HepG2 (cell line): ENCODE measurements around the gene CFAP46. TPM values are rescaled to one million over a fixed set of nuclear protein-coding genes. Genes with fewer than 3 reads are reported as not detected.

Experiments
- ATAC-seq: fragments of 200-7000 bp; cut with Tn5 transposase; 3 replicates; pipeline ENCODE4 v1.9.1; 2020; ENCODE audit warnings: mild to moderate bottlenecking, moderate library complexity
- BruUV-seq: library from RNA; stranded (reverse); fragments of 400-500 nt; replicated peaks from 2 replicates; lab custom pipeline; 2021; lab: Mats Ljungman, UMichigan
- CTCF ChIA-PET: fragments of 300-600 bp; formaldehyde crosslinking; extraction: SDS; loops from one replicate; lab custom pipeline; 2021; ENCODE audit warnings: low total read pairs, inconsistent platforms, low intra/inter-chr PET ratio; lab: Yijun Ruan, JAX
- POLR2A ChIA-PET: fragments of 350-600 bp; sonication (Branson Sonifier 250); formaldehyde crosslinking; loops from one replicate; lab custom pipeline; 2020; ENCODE audit warnings: antibody characterized with exemption, inconsistent platforms; lab: Yijun Ruan, JAX
- DNase-seq: peaks from one replicate; pipeline ENCODE4 v3.0.0-alpha.2; 2015; ENCODE audit warnings: low spot score
- FAIRE-seq: peaks from 3 replicates; lab custom pipeline; 2011; peaks lifted over from hg19 to GRCh38; lab: Jason Lieb, UNC
- H2AFZ ChIP-seq: one replicate; pipeline ENCODE4 v1.6.1; 2011; ENCODE audit warnings: low read length, inconsistent platforms
- H3K27ac ChIP-seq: fragments of 300-600 bp; 3 replicates; pipeline ENCODE4 v1.8.0; 2011; ENCODE audit warnings: mixed run types, mild to moderate bottlenecking, mixed read lengths, low read length, inconsistent platforms; ENCODE audit not compliant: insufficient read depth; ENCODE audit errors: extremely low read length
- H3K27me3 ChIP-seq, 2 experiments: fragments of 200-600 bp in 1 of 2; 2 replicates in 1 of 2; 3 replicates in 1 of 2; pipeline versions ENCODE4 v1.6.0 to v1.8.0; 2011; ENCODE audit warnings: low read length in 2 of 2, mild to moderate bottlenecking in 2 of 2, moderate library complexity in 2 of 2, inconsistent platforms in 1 of 2; ENCODE audit not compliant: insufficient read depth in 2 of 2, control insufficient read depth in 1 of 2
- H3K36me3 ChIP-seq, 2 experiments: fragments of 200-600 bp in 1 of 2; replicated peaks in 1 of 2; 2 replicates in 1 of 2; 3 replicates in 1 of 2; pipeline versions ENCODE4 v1.5.1 to v1.8.0; 2011; ENCODE audit warnings: low read length in 2 of 2, inconsistent platforms in 1 of 2; ENCODE audit not compliant: insufficient read depth in 2 of 2, control insufficient read depth in 1 of 2
- H3K4me1 ChIP-seq: 2 replicates; pipeline ENCODE4 v1.5.1; 2012; ENCODE audit warnings: low read length, inconsistent platforms; ENCODE audit not compliant: insufficient read depth
- H3K4me2 ChIP-seq: 2 replicates; pipeline ENCODE4 v1.6.0; 2011; ENCODE audit warnings: low read depth, low read length, inconsistent platforms
- H3K4me3 ChIP-seq, 3 experiments: fragments of 200-600 bp in 1 of 3; sonication (generic), shearing (Covaris generic) in 1 of 3; replicated peaks in 1 of 3; 2 replicates each; pipeline ENCODE4 v1.5.1; 2011 to 2016; ENCODE audit warnings: low read length in 3 of 3, inconsistent platforms in 2 of 3, low read depth in 2 of 3, mild to moderate bottlenecking in 2 of 3, control low read depth in 1 of 3, mixed read lengths in 1 of 3; ENCODE audit not compliant: insufficient read depth in 1 of 3
- H3K79me2 ChIP-seq: one replicate; pipeline ENCODE4 v1.6.1; 2011; ENCODE audit warnings: low read length, inconsistent platforms; ENCODE audit not compliant: insufficient read depth
- H3K9ac ChIP-seq: 2 replicates; pipeline ENCODE4 v1.6.0; 2011; ENCODE audit warnings: mild to moderate bottlenecking, low read depth, low read length, inconsistent platforms; ENCODE audit not compliant: insufficient read depth
- H3K9me3 ChIP-seq: 2 replicates; pipeline ENCODE4 v1.5.1; 2012; ENCODE audit warnings: mild to moderate bottlenecking, low read length
- H4K20me1 ChIP-seq: 2 replicates; pipeline ENCODE4 v1.6.0; 2011; ENCODE audit warnings: inconsistent platforms, mild to moderate bottlenecking, low read length, moderate library complexity; ENCODE audit not compliant: insufficient read depth
- ARID5B ChIP-seq: IDR thresholded peaks from 2 replicates; pipeline ENCODE4 v1.4.0; 2020; ENCODE audit warnings: mild to moderate bottlenecking, missing genetic modification reagents
- ASH2L ChIP-seq: fragments of 300-600, 200-600 bp; sonication (generic); IDR thresholded peaks from 2 replicates; pipeline ENCODE4 v1.7.0; 2017; ENCODE audit warnings: low read depth, mild to moderate bottlenecking, moderate library complexity, mixed read lengths, low read length; ENCODE audit not compliant: insufficient read length
- GABPA ChIP-seq, 2 experiments: IDR thresholded peaks; 2 replicates each; pipeline ENCODE4 v1.6.1; 2011 to 2016; ENCODE audit warnings: low read depth in 2 of 2, low read length in 1 of 2, missing biosample characterization in 1 of 2, missing genetic modification characterization in 1 of 2
- IKZF4 ChIP-seq: sonication (generic); formaldehyde crosslinking; IDR thresholded peaks from 2 replicates; pipeline ENCODE4 v1.5.1; 2020; ENCODE audit warnings: borderline replicate concordance, mild to moderate bottlenecking, low read depth, missing genetic modification reagents; ENCODE audit errors: not compliant biosample characterization
- MBD4 ChIP-seq: IDR thresholded peaks from 2 replicates; pipeline ENCODE4 v1.6.1; 2012; ENCODE audit warnings: low read length, inconsistent platforms, borderline replicate concordance
- NFE2 ChIP-seq: sonication (generic); formaldehyde crosslinking; IDR thresholded peaks from 2 replicates; pipeline ENCODE4 v1.4.0; 2020; ENCODE audit warnings: missing genetic modification reagents
- NR2F6 ChIP-seq, 2 experiments: IDR thresholded peaks; 2 replicates each; pipeline ENCODE4 v1.6.1; 2016; ENCODE audit warnings: antibody characterized with exemption in 1 of 2, mild to moderate bottlenecking in 1 of 2
- RFX1 ChIP-seq: fragments of 450-650 bp; IDR thresholded peaks from 2 replicates; pipeline ENCODE4 v1.6.1; 2017
- RXRA ChIP-seq: sonication (generic); formaldehyde crosslinking; IDR thresholded peaks from 2 replicates; pipeline ENCODE4 v1.5.1; 2020; ENCODE audit warnings: missing genetic modification reagents
- TAF15 ChIP-seq: fragments of 200-400 bp; formaldehyde crosslinking; IDR thresholded peaks from one replicate; pipeline ENCODE4 v1.6.1; 2018; ENCODE audit warnings: mild to moderate bottlenecking, low read depth, low read length; ENCODE audit not compliant: poor library complexity, severe bottlenecking
- TEF ChIP-seq: sonication (generic); formaldehyde crosslinking; IDR thresholded peaks from 2 replicates; pipeline ENCODE4 v1.5.0; 2020; ENCODE audit warnings: missing genetic modification reagents
- TOE1 ChIP-seq: sonication (generic); formaldehyde crosslinking; IDR thresholded peaks from 2 replicates; pipeline ENCODE4 v1.4.0; 2020; ENCODE audit warnings: mild to moderate bottlenecking, missing genetic modification reagents
- ZNF382 ChIP-seq: sonication (generic); formaldehyde crosslinking; IDR thresholded peaks from 2 replicates; pipeline ENCODE4 v1.5.0; 2020; ENCODE audit warnings: missing genetic modification reagents, mild to moderate bottlenecking, borderline replicate concordance
- ZNF441 ChIP-seq: sonication (generic); formaldehyde crosslinking; IDR thresholded peaks from 2 replicates; pipeline ENCODE4 v1.7.0; 2021; ENCODE audit warnings: missing genetic modification reagents, borderline replicate concordance
- ZNF670 ChIP-seq: sonication (generic); formaldehyde crosslinking; IDR thresholded peaks from 2 replicates; pipeline ENCODE4 v1.8.0; 2022; ENCODE audit warnings: mild to moderate bottlenecking, missing genetic modification reagents, borderline replicate concordance
- WGBS: methylation state at CpG from one replicate; pipeline ENCODE4 v1.1.6; 2017; ENCODE audit warnings: low lambda C conversion rate; 5-methylcytosine and 5-hydroxymethylcytosine counted together
- in situ Hi-C: cut with HindIII; loops from 2 replicates; pipeline ENCODE4 v1.10.0; 2017; ENCODE audit warnings: low pct_unique_long_range_greater_than_20kb; ENCODE audit not compliant: extremely low pct_ligation_motif_present
- intact Hi-C: fragments of 100-400 bp; cut with micrococcal nuclease; formaldehyde crosslinking; loops from one replicate; pipeline ENCODE4 v1.10.0; 2022; ENCODE audit not compliant: unreplicated experiment
- polyA plus RNA-seq, 8 experiments: library from polyadenylated mRNA; depleted of rRNA in 3 of 8; stranded (reverse) in 7 of 8; unstranded in 1 of 8; fragments of >200 nt; fragmentation: Illumina TruSeq in 4 of 8; extraction: Trizol in 4 of 8; gene quantifications; 2 replicates each; pipeline versions ENCODE4 v1.2.1 to v1.2.3, GENCODE V29; 2011 to 2016; ENCODE audit warnings: low read depth in 4 of 8, missing spikeins in 1 of 8, mixed read lengths in 1 of 8; ENCODE audit not compliant: insufficient read depth in 1 of 8
- total RNA-seq, 5 experiments: library from RNA; depleted of rRNA; stranded (reverse); fragments of >200 nt; fragmentation: Illumina TruSeq; extraction: Trizol; gene quantifications; 2 replicates each; pipeline ENCODE4 v1.2.3, GENCODE V29; 2016; ENCODE audit warnings: low read depth in 1 of 5
- TF ChIP-seq, protein P1 (sequence below): sonication (generic); formaldehyde crosslinking; IDR thresholded peaks from 2 replicates; pipeline ENCODE4 v1.5.0; 2020; ENCODE audit warnings: missing genetic modification reagents
- TF ChIP-seq, protein P2 (sequence below): sonication (generic); formaldehyde crosslinking; IDR thresholded peaks from 2 replicates; pipeline ENCODE4 v1.8.1; 2023; ENCODE audit warnings: mild to moderate bottlenecking, missing genetic modification reagents

CFAP46 gene
- total and polyA plus RNA-seq, 2 of the 13 experiments (the other 11 are each of a cell fraction or from before 2014, with no cell fraction given): 0.24 to 0.84 TPM

DNA sequence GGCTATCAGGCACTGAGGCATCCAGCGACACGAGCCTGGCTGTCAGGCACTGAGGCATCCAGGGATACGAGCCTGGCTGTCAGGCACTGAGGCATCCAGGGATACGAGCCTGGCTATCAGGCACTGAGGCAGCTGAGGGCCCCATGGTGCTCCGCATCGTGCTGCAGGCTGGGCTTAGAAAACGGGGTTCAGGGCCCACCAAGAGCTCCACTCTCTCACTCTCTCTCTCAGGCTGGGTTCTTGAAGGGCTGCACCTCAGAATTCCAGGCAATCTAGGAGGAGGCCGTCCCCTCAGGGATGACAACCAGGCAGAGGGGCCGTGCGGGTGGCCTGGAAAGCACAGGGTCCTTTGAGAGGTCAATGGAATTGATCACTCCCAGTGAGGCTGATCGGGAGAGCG lies 69.0 kb downstream of the CFAP46 start (continued):
- TF ChIP-seq ARID5B (CRISPR knock-in tag) (no peak), ZNF382 (CRISPR knock-in tag) (no peak), NFE2 (CRISPR knock-in tag) (no peak), GABPA (IDR thresholded peaks at IDR 0.05; ENCODE audit: low read depth, low read length) (no peak), GABPA (CRISPR knock-in tag; IDR thresholded peaks at IDR 0.05; ENCODE audit: low read depth) (no peak), TOE1 (CRISPR knock-in tag) (no peak)
- TF ChIP-seq, protein P1, sequence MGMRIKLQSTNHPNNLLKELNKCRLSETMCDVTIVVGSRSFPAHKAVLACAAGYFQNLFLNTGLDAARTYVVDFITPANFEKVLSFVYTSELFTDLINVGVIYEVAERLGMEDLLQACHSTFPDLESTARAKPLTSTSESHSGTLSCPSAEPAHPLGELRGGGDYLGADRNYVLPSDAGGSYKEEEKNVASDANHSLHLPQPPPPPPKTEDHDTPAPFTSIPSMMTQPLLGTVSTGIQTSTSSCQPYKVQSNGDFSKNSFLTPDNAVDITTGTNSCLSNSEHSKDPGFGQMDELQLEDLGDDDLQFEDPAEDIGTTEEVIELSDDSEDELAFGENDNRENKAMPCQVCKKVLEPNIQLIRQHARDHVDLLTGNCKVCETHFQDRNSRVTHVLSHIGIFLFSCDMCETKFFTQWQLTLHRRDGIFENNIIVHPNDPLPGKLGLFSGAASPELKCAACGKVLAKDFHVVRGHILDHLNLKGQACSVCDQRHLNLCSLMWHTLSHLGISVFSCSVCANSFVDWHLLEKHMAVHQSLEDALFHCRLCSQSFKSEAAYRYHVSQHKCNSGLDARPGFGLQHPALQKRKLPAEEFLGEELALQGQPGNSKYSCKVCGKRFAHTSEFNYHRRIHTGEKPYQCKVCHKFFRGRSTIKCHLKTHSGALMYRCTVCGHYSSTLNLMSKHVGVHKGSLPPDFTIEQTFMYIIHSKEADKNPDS: no peak
- TF ChIP-seq, all 625 proteins: peak for 0

DNA sequence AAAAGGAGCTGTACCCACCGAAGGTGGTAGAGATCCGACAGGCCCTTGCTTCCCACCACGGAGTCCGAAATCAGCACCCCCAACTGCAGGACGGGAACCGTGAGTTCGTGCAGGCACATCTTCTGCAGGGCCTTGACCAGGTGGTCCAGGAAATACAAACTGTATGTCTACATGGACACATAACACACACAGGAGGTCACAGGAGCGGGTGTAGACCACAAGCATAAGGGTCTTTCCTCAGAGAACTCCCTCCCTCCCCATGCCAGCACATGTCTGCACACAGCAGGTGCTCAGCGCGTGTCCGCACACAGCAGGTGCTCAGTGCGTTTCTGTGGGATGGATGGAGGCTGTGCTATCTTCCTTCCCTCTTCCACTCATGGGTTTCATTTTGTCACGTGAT lies 69.7 kb downstream of the CFAP46 start:
- DNase-seq (no peak), FAIRE-seq (no peak), ATAC-seq (no peak)
- ChIA-PET POLR2A (no interaction called here), CTCF (no interaction called here)
- H3K4me1 ChIP-seq: no peaks in the 10 kb centered on the region
- H3K79me2 ChIP-seq: no peaks in the 10 kb centered on the region
- H3K27ac ChIP-seq: no peak overlapping the region
- H3K27me3 ChIP-seq: peaks cover 8 to 34% of the 10 kb centered on the region in 2 experiments; a peak in 4 of 5 replicates
- intact Hi-C loops: no loop called here
- H3K9ac ChIP-seq: no peak overlapping the region
- no peaks in the 10 kb centered on the region; the same call in 1 of the 2 replicates for H4K20me1 ChIP-seq
- in situ Hi-C loops: no loop called here
- WGBS: 64% methylated on average over 12 of the region's 13 CpGs
- H3K4me3 ChIP-seq: no peak overlapping the region
- no peak overlapping the region for H3K4me2 ChIP-seq
- no peaks in the 10 kb centered on the region for H3K36me3 ChIP-seq
- H2AFZ ChIP-seq: no peak overlapping the region
- BruUV-seq: no TSS peak
- no peaks in the 10 kb centered on the region for H3K9me3 ChIP-seq
- TF ChIP-seq RFX1 (no peak), TEF (CRISPR knock-in tag) (no peak), ASH2L (no peak), IKZF4 (no peak), ZNF441 (no peak), ZNF670 (no peak), TAF15 (no peak), NR2F6 (IDR thresholded peaks at IDR 0.05) (no peak), NR2F6 (CRISPR knock-in tag; IDR thresholded peaks at IDR 0.05) (no peak), MBD4 (no peak), RXRA (CRISPR knock-in tag) (no peak)
- TF ChIP-seq, protein P2, sequence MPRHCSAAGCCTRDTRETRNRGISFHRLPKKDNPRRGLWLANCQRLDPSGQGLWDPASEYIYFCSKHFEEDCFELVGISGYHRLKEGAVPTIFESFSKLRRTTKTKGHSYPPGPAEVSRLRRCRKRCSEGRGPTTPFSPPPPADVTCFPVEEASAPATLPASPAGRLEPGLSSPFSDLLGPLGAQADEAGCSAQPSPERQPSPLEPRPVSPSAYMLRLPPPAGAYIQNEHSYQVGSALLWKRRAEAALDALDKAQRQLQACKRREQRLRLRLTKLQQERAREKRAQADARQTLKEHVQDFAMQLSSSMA (CRISPR knock-in tag): no peak
